Heart left ventricle (tissue), 16 donors: ENCODE data around the gene SH3PXD2A. TPM values are rescaled to one million over a fixed set of nuclear protein-coding genes. Genes with fewer than 3 reads are reported as not detected.

Experiments
- ATAC-seq, 4 donors: fragments of 200-7000 bp; cut with Tn5 transposase; one replicate each; pipeline ENCODE4 v1.9.1; 2020 to 2022; ENCODE audit warnings: moderate library complexity in 4 of 4, mild to moderate bottlenecking in 3 of 4, moderate number of reproducible peaks in 1 of 4
- DNase-seq, 5 donors: peaks; one replicate each; pipeline ENCODE4 v3.0.0-alpha.2; 2020
- H3K27ac ChIP-seq, 12 donors: fragments of 200-600 bp; sonication (generic) in 4 of 12; one replicate each; pipeline versions ENCODE4 v1.5.0 to v1.8.0; 2016 to 2022; ENCODE audit warnings: mild to moderate bottlenecking in 2 of 12
- H3K27me3 ChIP-seq, 9 donors: fragments of 200-600 bp; sonication (generic) in 2 of 9; one replicate each; pipeline versions ENCODE4 v1.5.1 to v1.8.0; 2016 to 2022; ENCODE audit warnings: mild to moderate bottlenecking in 3 of 9
- H3K36me3 ChIP-seq, 9 donors: fragments of 200-600 bp; sonication (generic) in 2 of 9; one replicate each; pipeline versions ENCODE4 v1.5.0 to v1.8.0; 2018 to 2022; ENCODE audit warnings: mild to moderate bottlenecking in 2 of 9
- H3K4me1 ChIP-seq, 12 donors: fragments of 200-600 bp; sonication (generic) in 4 of 12; one replicate each; pipeline versions ENCODE4 v1.5.0 to v1.8.0; 2016 to 2022; ENCODE audit warnings: mild to moderate bottlenecking in 3 of 12
- H3K4me3 ChIP-seq, 12 donors: fragments of 200-600 bp; sonication (generic) in 4 of 12; one replicate each; pipeline versions ENCODE4 v1.5.0 to v1.8.0; 2017 to 2022; ENCODE audit warnings: mild to moderate bottlenecking in 9 of 12, moderate library complexity in 4 of 12
- H3K9me3 ChIP-seq, 12 donors: fragments of 200-600 bp; sonication (generic) in 4 of 12; one replicate each; pipeline versions ENCODE4 v1.5.0 to v1.8.0; 2016 to 2022; ENCODE audit warnings: mild to moderate bottlenecking in 1 of 12
- POLR2A ChIP-seq, 2 donors: fragments of 450-650 bp; IDR thresholded peaks; one replicate each; pipeline ENCODE4 v1.6.1; 2017; ENCODE audit warnings: antibody characterized with exemption in 2 of 2, mild to moderate bottlenecking in 2 of 2, moderate library complexity in 2 of 2
- WGBS, 4 donors: extraction: QIAGEN DNeasy Blood & Tissue Kit in 2 of 4; methylation state at CpG; one replicate each; pipeline versions ENCODE4 v1.1.5 to v1.1.7; 2013 to 2018; 5-methylcytosine and 5-hydroxymethylcytosine counted together
- intact Hi-C, 10 donors: fragments of 100-400 bp; cut with DNase I; formaldehyde crosslinking; loops; one replicate each; pipeline versions ENCODE4 v1.11.1 to v1.14.2; 2022
- polyA plus RNA-seq, 2 donors: library from polyadenylated mRNA; stranded (reverse); fragments of 200-250 nt; gene quantifications; one replicate each; pipeline ENCODE4 v1.2.3, GENCODE V29; 2013
- total RNA-seq, 9 donors: library from RNA; depleted of rRNA in 2 of 9; stranded (reverse); fragments of >200 nt in 2 of 9; fragmentation: NEBNext Ultra II Directional in 3 of 9; extraction: Animal tissue kit (Norgen Biotek cat#: 25700) in 3 of 9; gene quantifications; one replicate each; pipeline versions ENCODE4 v1.1.0 to v1.2.4, GENCODE V29; 2016 to 2023
- TF ChIP-seq, protein P1 (sequence below), 12 donors: fragments of 200-600 bp; sonication (generic) in 4 of 12; IDR thresholded peaks; one replicate each; pipeline versions ENCODE4 v1.5.0 to v1.8.0; 2018 to 2022; ENCODE audit warnings: antibody characterized with exemption in 12 of 12, mild to moderate bottlenecking in 5 of 12
- donor health status: ischemic (EF 13 %, LVEDD 7.1; RV severe dilation, severe dysfunction).
- donor health status: healthy with polysubstance abuse.
- donor health status: DM: no; HTN: yes; CAD: no.
- donor health status: DM: no; HTN: no; CAD: no.
- donor health status: ischemic (EF 25% LVEDD 6.9; RV normal size, moderate dysfunction).
- donor health status: ischemic (EF 25% LVEDD 5.7; RV mildly dilated, moderate dysfunction).
- donor health status: healthy.
- donor health status: DM: yes; HTN: yes; CAD: no.
- donor health status: ischemic (EF 35%, LVEDD 5.7; RV mildly dilated, moderate dysfunction).
- donor health status: nonischemic (EF 11% LVEDD 7.7; RV severe dilation, severe dysfunction).
- donor health status: DM: yes; HTN: yes; CAD: no.
- donor health status: PGD.
- donor health status: ischemic (EF 29% LVEDD 5.4; RV normal size, mild dysfunction).
- donor health status: nonischemic (EF 23%, LVEDD 6.1; RV moderate dilation, normal function).

SH3PXD2A gene
- total and polyA plus RNA-seq, 11 donors = 11.8 to 43.4 (median 31.1) TPM

DNA sequence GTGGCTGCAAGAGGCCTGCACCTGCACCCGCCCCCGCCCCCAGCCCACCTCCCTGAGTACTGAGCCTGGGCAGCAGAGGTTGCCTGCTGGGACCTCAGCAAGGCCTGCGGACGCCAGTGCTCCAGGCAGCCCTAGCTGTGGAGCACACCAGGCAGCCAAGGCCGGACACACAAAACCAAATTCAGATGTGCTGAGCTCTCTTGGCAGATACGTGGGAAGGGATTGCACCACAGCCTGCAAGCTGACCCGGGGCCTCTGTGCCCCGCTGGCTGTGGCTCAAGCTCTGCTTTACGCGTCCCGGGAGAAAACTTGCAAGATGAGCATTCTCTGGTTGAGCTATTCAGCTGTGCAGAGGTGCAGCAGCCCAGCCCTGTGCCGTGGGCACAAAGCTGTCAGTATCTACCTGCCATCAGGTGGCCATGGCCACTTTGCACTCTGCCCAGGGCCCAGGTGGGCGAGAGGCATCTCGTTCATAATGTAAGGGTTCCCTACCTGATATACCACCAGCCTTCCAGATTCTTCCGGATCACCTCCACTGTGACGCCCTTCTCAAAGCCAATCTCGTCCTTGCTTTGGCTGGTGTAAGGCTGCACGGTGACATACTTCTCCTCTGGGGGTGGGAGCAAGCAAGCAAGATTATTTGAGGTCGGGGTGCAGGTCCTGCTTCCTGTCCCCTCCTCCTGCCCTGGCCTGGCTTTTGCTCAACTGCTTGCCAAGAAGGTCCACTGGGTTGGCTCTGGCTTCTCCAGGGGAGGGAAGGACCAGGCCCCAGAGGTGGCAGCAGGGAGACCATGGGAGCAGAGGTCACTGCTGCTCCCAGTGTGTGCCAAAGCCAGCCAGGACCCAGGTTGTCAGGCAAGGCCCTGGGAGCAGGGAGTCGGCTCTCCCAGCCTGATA, 238.4 kb downstream of the SH3PXD2A start:
- Histone ChIP-seq H3K4me1 (peaks cover 8 to 97% (median 70%) of the 10 kb centered on the region in 12 donors), H3K36me3 (peaks cover 0 to 32% (median 24%) of the 10 kb centered on the region in 9 donors), H3K27me3 (no peaks in the 10 kb centered on the region), H3K27ac (peak overlapping the region in 11 of 12 donors; percentile 18 to 77 (median 51)), H3K4me3 (no peak overlapping the region), H3K9me3 (no peaks in the 10 kb centered on the region)
- DNase-seq = peak in 4 of 5 donors; percentile 35 to 87 (median 82)
- ATAC-seq = peak in 3 of 4 donors; percentile 34 to 68 (median 66)
- 65 to 78% (median 76%) methylated on average over 14 to 20 of the region's 20 CpGs for WGBS, 4 donors
- TF ChIP-seq POLR2A (IDR thresholded peaks at IDR 0.05) = no peak
- TF ChIP-seq, protein P1, sequence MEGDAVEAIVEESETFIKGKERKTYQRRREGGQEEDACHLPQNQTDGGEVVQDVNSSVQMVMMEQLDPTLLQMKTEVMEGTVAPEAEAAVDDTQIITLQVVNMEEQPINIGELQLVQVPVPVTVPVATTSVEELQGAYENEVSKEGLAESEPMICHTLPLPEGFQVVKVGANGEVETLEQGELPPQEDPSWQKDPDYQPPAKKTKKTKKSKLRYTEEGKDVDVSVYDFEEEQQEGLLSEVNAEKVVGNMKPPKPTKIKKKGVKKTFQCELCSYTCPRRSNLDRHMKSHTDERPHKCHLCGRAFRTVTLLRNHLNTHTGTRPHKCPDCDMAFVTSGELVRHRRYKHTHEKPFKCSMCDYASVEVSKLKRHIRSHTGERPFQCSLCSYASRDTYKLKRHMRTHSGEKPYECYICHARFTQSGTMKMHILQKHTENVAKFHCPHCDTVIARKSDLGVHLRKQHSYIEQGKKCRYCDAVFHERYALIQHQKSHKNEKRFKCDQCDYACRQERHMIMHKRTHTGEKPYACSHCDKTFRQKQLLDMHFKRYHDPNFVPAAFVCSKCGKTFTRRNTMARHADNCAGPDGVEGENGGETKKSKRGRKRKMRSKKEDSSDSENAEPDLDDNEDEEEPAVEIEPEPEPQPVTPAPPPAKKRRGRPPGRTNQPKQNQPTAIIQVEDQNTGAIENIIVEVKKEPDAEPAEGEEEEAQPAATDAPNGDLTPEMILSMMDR (IDR thresholded peaks at IDR 0.05) = no peak
- intact Hi-C loops = loop anchor here in 5 of 10 donors (5.0 to 10.0 kb wide), 4 partner anchors 40 to 238 kb away; partner anchors contain the start of gene SH3PXD2A (in 1 of the 5)

DNA sequence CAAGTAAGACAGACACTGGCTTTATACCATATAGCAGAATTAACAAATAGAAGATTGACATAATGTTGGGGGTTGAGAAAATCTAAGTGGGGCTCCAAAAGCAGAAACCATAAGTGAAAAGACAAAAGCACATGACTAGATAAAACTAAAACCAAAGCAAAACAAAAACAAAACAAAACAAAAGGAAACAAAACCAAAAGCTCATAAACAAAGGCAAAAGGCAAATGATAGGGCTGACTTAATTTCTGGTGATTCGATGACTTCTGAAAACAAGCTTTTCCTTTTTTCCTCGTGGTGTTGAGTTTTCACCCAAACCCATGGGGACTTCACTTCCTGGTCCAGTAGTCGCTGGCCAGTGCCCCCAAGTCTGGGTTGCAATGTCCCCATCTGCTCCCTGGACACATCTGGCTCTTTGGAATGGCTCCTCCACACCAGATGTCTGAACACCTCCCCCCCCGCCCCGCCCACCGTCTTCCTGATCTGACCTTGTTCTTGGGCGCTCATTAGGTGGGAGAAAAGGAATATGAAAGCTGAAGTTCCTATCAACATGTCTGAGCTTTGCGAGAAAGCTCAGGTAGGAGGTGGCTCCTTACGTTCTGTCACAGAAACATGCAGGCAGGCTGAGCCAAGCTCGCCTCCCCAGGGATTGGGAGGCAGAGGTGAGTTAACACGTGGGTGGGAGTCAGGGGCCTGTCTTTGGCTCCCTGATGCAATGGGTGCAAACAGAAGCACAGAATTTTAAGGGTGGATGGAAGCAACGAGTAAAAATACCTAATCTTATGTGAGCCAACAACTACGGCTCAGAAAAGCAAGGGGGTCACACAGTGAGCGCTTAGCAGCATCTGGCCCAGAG, 240.8 kb downstream of the SH3PXD2A start:
- Histone ChIP-seq H3K4me3 (peak overlapping the region in 1 of 12 donors; percentile 12), H3K4me1 (peaks cover 8 to 88% (median 53%) of the 10 kb centered on the region in 12 donors), H3K9me3 (no peaks in the 10 kb centered on the region), H3K36me3 (peaks cover 0 to 45% (median 27%) of the 10 kb centered on the region in 9 donors), H3K27ac (peak overlapping the region in 11 of 12 donors; percentile 27 to 80 (median 52)), H3K27me3 (no peaks in the 10 kb centered on the region)
- intact Hi-C loops = loop anchor here in 7 of 10 donors (2.0 to 10.0 kb wide), 6 partner anchors 43 to 240 kb away; partner anchors contain the start of gene SH3PXD2A (in 1 of the 7)
- WGBS, 4 donors = 51 to 64% (median 55%) methylated on average over 10 to 14 of the region's 14 CpGs
- DNase-seq (peak in 3 of 5 donors; percentile 40 to 54 (median 49)), ATAC-seq (peak in 1 of 4 donors; percentile 9)
- TF ChIP-seq, protein P1 (IDR thresholded peaks at IDR 0.05) = no peak
- TF ChIP-seq POLR2A (IDR thresholded peaks at IDR 0.05) = no peak

DNA sequence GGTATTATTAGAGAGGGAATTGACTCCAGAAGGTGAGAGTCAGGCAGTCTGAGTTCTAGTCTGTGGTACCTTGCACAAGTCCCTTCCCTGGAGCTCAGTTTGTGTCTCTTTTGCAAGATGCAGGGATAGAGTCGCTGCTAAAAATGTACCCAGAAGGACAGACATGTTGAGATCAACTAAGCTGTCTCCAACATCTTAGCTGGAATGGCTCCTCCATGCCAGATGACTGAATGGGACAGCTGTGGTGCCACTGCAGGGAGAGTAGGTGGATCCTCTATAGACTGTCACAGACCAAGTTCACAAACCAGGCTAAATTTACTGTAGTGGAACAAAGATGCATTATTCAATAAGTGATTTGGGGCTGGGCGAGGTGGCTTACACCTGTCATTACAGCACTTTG, 241.8 kb downstream of the SH3PXD2A start:
- Histone ChIP-seq H3K36me3 (peaks cover 0 to 54% (median 32%) of the 10 kb centered on the region in 9 donors), H3K4me3 (no peak overlapping the region), H3K9me3 (no peaks in the 10 kb centered on the region), H3K27ac (no peak overlapping the region), H3K27me3 (no peaks in the 10 kb centered on the region), H3K4me1 (peaks cover 8 to 79% (median 45%) of the 10 kb centered on the region in 12 donors)
- TF ChIP-seq, protein P1 (IDR thresholded peaks at IDR 0.05) = no peak
- 94 to 99% (median 97%) methylated on average over 2 of the region's 2 CpGs for WGBS, 4 donors
- DNase-seq (no peak), ATAC-seq (no peak)
- intact Hi-C loops = loop anchor here in 3 of 10 donors (2.0 to 10.0 kb wide), 3 partner anchors 55 to 241 kb away; partner anchors contain the start of gene SH3PXD2A (in 1 of the 3)
